ENCODE results near the gene ATP11C.

GRCh38 chrX:139750390-139750789 lies 182.5 kb downstream of the ATP11C start:
- no peak for TF ChIP-seq CTCF (IDR thresholded peaks at IDR 0.05; ENCODE audit: low read depth, low read length, poor library complexity, severe bottlenecking)
- no peak for TF ChIP-seq EZH2phosphoT487 (IDR thresholded peaks at IDR 0.05; ENCODE audit: borderline replicate concordance, low read length)
